Measurements from ENCODE around the gene C10orf95.

DNA sequence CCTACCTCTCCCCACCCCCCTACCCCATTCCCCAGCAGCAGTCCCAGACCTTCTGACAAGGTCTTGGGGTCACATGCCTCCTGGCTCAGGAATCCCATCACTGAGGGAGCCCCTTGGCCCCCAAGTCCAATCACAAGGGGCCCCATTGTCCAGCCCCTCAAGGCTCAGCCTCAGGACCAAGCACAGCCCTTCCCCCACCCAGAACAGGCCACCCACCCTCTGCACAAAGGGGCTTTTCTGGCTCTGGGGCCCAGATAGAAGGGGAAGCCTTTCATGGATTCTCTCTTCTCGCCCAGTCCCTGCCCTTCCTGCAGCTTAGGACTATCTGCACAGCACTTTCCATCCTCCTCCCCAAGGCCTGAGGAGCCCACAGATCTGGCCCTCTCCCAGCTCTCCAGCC, 25.9 kb downstream of the C10orf95 start:
- no peak for TF ChIP-seq SIN3A (IDR thresholded peaks at IDR 0.05; ENCODE audit: borderline replicate concordance, insufficient read depth, low read depth, low read length)
- TF ChIP-seq, protein P1, sequence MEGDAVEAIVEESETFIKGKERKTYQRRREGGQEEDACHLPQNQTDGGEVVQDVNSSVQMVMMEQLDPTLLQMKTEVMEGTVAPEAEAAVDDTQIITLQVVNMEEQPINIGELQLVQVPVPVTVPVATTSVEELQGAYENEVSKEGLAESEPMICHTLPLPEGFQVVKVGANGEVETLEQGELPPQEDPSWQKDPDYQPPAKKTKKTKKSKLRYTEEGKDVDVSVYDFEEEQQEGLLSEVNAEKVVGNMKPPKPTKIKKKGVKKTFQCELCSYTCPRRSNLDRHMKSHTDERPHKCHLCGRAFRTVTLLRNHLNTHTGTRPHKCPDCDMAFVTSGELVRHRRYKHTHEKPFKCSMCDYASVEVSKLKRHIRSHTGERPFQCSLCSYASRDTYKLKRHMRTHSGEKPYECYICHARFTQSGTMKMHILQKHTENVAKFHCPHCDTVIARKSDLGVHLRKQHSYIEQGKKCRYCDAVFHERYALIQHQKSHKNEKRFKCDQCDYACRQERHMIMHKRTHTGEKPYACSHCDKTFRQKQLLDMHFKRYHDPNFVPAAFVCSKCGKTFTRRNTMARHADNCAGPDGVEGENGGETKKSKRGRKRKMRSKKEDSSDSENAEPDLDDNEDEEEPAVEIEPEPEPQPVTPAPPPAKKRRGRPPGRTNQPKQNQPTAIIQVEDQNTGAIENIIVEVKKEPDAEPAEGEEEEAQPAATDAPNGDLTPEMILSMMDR (IDR thresholded peaks at IDR 0.05) = no peak
- TF ChIP-seq, protein P2, sequence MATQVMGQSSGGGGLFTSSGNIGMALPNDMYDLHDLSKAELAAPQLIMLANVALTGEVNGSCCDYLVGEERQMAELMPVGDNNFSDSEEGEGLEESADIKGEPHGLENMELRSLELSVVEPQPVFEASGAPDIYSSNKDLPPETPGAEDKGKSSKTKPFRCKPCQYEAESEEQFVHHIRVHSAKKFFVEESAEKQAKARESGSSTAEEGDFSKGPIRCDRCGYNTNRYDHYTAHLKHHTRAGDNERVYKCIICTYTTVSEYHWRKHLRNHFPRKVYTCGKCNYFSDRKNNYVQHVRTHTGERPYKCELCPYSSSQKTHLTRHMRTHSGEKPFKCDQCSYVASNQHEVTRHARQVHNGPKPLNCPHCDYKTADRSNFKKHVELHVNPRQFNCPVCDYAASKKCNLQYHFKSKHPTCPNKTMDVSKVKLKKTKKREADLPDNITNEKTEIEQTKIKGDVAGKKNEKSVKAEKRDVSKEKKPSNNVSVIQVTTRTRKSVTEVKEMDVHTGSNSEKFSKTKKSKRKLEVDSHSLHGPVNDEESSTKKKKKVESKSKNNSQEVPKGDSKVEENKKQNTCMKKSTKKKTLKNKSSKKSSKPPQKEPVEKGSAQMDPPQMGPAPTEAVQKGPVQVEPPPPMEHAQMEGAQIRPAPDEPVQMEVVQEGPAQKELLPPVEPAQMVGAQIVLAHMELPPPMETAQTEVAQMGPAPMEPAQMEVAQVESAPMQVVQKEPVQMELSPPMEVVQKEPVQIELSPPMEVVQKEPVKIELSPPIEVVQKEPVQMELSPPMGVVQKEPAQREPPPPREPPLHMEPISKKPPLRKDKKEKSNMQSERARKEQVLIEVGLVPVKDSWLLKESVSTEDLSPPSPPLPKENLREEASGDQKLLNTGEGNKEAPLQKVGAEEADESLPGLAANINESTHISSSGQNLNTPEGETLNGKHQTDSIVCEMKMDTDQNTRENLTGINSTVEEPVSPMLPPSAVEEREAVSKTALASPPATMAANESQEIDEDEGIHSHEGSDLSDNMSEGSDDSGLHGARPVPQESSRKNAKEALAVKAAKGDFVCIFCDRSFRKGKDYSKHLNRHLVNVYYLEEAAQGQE (IDR thresholded peaks at IDR 0.05; ENCODE audit: insufficient read depth in 1 of 2, low read depth in 2 of 2, low read length in 1 of 2) = no peak

Data from Panc1 (cell line).